NCI-H446 treated with DMSO at 0.1 percent for 48 hours (cell line): ENCODE measurements around the gene PLEKHJ1.

Source experiments
- DNase-seq: peaks from one replicate; lab custom pipeline; 2025; lab: John Stamatoyannopoulos, UW

The PLEKHJ1 gene

GRCh38 chr19:2249010-2249866 is 13.1 kb upstream of the PLEKHJ1 start, which contains the start of gene AMH:
Gene AMH (plus strand): TSS chr19:2249323. CDS start chr19:2249333, 10 bp downstream.
- DNase-seq = no peak

GRCh38 chr19:2248136-2249009 is 12.2 kb upstream of the PLEKHJ1 start:
- no peak for DNase-seq

GRCh38 chr19:2247433-2248101 is 11.4 kb upstream of the PLEKHJ1 start:
- no peak for DNase-seq

- DNase-seq = no peak
These were observed 10.8 kb upstream of the PLEKHJ1 start for GRCh38 chr19:2246801-2247361.

DNA sequence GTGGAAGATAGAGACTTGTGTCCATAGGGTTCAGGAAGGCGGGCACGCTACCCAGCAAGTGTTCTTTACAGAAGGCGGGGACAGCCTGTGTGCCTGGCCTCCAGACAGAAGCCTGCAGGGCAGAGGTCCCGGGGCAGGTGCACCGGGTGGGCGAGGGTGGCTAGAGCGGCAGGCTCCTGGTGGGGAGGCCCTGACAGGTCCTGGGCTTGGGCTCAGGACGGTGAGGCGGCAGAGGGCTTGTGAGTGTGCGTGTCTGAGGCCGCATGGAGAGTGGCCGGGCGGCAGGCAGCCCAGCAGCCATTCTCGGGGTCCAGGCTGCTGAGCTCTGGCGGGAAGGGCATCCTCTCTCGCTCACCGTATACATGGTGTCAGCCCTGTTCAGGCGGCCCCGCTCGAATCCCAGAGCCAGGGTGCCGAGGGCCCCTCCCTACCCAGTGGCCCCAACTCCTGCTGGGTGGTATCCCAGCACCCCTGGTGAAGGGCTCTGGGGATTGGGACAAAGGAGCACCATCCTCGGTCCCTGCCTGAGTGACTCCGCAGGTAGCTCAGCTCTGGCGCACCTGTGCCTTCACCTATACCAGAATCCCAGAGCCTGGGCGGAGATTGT is 10.0 kb upstream of the PLEKHJ1 start:
- no peak for DNase-seq

DNA sequence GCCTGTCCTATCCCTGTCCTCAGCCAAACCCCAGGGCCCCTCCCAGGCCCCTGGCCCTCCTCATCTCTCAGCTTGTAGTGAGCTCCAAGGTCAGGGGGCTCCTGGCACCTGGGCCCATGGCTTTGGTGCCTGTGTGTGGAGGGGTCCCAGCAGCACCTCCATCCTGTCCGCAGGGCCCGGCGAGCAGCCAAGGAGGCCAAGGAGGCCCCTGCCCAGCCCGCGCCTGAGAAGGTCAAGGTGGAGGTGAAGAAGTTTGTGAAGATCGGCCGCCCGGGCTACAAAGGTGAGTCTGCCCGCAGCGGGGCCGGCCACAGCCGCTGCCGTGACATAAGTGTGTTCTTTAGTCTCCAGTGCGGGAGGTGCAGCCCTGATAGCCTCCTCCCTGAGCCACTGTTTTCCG is 9.1 kb upstream of the PLEKHJ1 start:
- DNase-seq = no peak

- no peak for DNase-seq
These were observed 8.4 kb upstream of the PLEKHJ1 start for GRCh38 chr19:2244486-2244885.

DNA sequence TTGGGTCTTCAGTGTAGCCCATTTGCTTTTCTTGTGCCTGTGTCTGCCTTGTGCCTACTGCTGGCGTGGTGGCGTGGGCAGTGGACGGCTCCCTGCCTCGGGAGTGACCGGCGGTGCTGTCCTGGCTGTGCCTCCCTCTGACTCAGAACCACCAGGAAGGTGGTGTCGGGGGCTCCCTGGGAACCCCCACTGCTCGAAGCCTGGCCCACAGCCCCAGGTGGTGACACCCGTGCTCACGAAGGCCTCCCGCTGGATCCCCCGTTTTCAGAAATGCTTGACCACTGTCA is 7.9 kb upstream of the PLEKHJ1 start:
- no peak for DNase-seq

GRCh38 chr19:2243274-2244124 is 7.4 kb upstream of the PLEKHJ1 start:
- no peak for DNase-seq

- no peak for DNase-seq
These were observed 6.7 kb upstream of the PLEKHJ1 start for GRCh38 chr19:2242816-2243215.

DNA sequence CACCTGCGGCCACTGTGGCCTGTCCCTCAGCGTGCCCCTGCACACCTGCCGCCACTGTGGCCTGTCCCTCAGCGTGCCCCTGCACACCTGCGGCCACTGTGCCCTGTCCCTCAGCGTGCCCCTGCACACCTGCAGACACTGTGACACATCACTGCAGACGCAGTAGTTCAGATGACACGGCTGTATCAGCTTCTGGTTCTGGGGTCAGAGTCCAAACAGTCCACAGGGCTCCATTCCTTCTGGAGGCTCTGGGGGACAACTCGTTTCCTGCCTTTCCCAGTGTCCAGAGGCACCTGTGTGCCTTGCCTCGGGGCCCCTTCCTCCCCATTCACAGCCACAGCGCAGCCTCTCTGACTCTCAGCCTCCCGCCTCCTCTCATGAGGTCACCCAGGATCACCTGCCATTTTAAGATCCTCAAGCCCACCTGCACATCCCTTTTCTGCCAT is 6.0 kb upstream of the PLEKHJ1 start:
- DNase-seq = no peak

- no peak for DNase-seq
These were observed 5.0 kb upstream of the PLEKHJ1 start for GRCh38 chr19:2240881-2241760.

- DNase-seq = no peak
These were observed 3.9 kb upstream of the PLEKHJ1 start for GRCh38 chr19:2239771-2240770.

- no peak for DNase-seq
These were observed 3.0 kb upstream of the PLEKHJ1 start for GRCh38 chr19:2239173-2239572.

GRCh38 chr19:2237869-2238153 is 1.7 kb upstream of the PLEKHJ1 start:
- no peak for DNase-seq

GRCh38 chr19:2237051-2237868 is 1.1 kb upstream of the PLEKHJ1 start:
- DNase-seq = no peak

GRCh38 chr19:2236064-2236313 is 140 bp downstream of the PLEKHJ1 start:
- no peak for DNase-seq

- no peak for DNase-seq
These were observed 607 bp downstream of the PLEKHJ1 start for GRCh38 chr19:2235381-2236063.
